ENCODE results near the gene RASL10A.

Gene RASL10A

DNA sequence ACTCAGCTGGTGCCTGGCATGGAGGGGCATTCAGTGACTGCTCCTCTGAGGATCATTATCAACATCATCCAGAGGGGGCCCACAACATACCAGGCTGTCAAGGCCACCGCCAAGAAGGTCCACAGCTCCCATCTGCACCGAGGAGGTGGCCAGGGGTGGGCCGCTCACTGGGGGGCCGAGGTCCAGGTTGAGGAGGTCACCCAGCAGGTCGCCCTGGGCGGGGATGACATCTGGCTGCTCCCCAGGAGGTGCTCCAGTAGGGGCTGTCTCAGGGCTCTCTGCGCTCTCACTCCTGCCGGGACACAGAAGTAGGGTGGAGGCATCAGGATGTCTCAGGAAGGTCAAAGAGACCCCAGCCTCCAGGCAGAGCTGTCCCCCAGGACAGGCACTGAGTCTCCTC is 25.1 kb upstream of the RASL10A start:
- Histone ChIP-seq H3K4me3 (no peak overlapping the region), H3K27ac (peak overlapping the region in 2 of 21 experiments; percentile 24 to 72)

DNA sequence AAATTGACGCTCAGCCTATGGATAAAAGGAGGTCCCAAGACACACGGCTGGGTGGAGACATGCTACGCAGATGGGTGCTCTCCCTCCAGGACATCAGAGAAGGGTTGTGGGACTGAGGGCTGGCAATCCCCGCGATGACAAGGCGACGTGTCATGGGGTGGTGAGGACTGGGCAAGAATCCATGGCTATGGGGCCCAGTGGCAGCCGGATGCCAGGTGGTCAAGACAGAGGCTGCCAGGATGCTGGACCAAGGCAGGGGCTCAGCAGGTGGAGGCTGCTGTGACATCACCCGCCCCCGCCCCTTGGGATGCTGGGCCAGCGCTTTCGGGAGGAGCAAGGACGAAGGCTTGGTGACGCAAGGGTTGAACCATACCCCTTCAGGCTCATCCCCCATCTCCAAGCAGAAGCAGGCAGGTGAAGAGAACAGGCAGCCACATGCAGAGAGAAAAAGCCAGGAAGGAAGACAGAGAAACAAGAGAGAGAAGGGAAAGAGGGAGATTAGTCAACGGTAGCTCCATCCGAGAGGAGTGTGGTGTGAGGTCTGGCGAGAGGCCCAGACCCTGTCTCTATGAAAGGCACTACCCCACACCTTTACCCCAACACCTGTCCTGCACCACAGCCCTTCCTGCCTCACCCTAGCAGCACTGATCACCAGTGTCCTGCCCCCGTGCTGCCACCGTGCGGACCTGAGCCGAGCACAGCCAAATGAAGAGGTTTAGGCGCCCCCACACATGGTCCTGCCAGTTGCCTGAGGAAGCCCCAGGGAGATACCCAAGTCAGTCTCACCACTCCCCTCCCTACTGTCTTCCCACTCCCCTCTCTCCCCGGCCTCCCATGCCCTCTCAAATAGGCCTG is 24.1 kb upstream of the RASL10A start:
- Histone ChIP-seq H3K4me3 (no peak overlapping the region), H3K27ac (peak overlapping the region in 6 of 21 experiments; percentile 3 to 72 (median 48))

DNA sequence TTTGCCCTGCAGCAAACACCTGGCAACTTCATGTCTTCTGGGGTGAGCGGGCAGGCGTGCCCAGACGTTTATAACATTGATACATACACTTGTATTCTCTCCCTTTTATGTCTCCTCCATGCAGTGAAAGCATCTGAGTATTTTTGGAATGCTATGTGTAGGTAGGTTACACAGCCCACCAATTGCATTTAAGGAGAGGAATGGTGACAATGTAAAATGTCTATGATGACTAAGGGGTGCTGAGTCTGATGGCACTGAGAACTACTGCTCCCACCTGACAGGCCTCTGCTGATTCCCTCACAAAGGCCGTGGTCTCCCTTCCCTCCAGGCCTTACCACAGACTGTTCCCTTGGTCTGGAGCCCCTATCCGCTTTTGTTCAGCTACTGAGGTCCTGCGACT is 22.9 kb upstream of the RASL10A start:
- H3K27ac ChIP-seq, result peak overlapping the region in 8 of 21 experiments; percentile 1 to 72 (median 36)
- no peak overlapping the region for H3K4me3 ChIP-seq

DNA sequence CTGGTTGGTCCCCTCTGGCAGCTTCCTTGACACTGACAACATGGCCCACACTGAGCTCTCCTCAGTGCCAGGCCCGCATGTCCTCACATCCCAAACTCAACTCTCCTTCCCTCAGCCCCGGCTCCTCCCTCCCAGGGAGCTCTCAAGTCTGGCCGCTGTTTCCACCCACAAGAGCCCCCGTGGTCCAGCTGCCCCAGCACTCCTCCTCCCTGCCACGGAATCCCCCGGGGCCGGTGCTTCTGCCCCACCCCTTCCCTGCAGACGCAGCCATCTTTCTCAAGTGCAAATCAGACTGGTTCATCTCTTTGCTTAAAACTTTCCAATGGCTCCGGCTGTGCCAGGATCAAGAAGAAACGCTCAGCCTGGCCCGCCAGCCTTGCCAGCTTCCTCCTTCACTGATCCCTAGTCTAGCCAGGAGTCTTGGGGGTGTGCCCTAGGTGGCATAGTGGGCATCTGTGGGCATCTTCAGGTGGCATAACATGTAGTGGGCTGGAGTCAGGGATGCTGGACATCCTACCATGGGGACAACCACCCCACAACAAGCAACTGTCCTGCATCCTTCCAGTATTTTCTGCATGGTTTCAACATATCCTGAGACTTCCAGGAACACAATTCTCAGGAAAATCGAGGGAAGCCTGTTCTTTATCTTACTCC is 22.3 kb upstream of the RASL10A start:
- no peak overlapping the region for H3K4me3 ChIP-seq
- peak overlapping the region in 9 of 21 experiments; percentile 4 to 76 (median 52) for H3K27ac ChIP-seq

DNA sequence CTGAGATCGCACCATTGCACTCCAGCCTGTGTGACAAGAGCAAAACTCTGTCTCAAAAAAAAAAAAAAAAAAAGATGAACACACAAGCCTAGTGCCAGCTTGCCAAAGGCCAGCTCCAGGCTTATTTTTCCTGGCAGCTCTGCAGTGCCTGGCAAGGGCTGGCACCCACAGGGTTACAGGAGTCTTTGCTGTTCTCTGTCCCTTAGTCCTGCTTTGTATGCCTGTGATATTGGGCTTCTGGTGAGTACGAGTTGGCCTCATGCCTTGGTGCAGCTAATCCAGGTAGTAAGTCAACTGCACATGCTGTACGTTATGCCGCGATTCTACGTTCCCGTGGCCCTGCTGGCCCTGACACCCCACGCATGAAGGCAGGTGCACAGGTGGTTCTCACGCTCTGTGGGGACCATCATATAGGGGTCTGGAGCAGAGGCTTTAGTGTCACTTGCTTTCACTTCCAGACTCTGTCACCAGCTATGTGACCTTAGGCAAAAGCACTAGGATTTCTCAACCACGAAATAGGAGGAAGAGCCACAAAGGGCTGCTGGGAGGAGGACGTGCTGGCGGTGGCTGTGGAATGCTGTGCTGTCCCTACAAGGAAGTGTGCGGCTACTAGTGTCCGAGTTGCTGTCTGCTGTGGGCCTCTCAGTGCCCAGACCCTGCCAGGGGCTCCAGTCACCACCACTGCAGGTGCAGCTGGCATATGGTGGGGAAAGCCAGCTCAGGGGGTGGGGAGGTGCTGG is 21.4 kb upstream of the RASL10A start:
- Histone ChIP-seq H3K4me3 (no peak overlapping the region), H3K27ac (peak overlapping the region in 9 of 21 experiments; percentile 4 to 76 (median 52))

DNA sequence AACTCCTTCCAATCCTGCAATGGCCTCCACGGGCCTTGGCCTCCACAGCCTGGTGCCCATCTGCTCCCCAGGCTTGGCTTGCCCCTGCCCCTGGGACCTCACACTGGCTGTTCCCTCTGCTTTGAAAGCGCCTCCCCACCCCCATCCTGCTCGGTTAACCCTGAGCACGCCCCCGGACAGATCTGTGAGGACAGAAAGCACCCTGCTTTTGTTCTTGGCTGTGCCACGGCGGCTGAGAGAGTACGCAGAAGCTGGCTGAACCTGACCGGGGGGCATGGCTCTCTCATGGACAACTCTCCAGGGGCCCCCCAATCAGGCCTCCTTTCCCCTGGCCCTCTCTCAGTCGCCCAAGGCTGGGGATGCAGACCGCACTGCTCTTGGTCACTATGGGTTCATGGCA is 20.2 kb upstream of the RASL10A start:
- no peak overlapping the region for H3K4me3 ChIP-seq
- H3K27ac ChIP-seq, result no peak overlapping the region

DNA sequence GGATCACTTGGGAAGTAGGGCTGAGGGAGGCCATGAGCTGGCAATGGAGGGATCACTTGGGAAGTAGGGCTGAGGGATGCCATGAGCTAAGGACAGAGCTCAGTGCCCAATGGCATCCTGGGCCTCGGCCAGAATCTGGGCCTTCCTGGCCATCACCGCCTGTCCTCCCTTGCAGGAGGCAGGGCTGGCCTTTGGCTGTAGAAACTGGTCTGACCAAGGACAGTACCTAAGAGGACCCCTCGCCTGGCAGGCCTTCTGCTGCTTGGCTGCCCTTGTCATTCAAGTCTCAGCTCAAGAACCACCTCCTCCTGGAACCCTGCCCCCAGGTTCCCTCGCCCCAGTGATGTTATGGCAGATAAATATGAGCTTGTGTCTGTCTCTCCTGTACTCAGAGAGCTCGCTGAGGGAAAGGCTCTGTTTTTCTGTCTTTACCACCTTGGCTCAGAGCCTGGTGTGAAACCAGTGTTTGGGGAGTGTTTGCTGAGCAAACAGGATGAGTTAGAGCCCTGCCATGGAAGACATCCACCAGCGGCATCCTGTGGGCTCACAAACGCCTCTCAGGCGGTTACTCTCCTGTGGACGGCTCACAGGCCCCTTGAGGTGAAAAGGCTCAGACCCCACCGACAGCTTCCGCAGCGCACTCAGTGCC is 19.3 kb upstream of the RASL10A start:
- Histone ChIP-seq H3K27ac (no peak overlapping the region), H3K4me3 (no peak overlapping the region)

DNA sequence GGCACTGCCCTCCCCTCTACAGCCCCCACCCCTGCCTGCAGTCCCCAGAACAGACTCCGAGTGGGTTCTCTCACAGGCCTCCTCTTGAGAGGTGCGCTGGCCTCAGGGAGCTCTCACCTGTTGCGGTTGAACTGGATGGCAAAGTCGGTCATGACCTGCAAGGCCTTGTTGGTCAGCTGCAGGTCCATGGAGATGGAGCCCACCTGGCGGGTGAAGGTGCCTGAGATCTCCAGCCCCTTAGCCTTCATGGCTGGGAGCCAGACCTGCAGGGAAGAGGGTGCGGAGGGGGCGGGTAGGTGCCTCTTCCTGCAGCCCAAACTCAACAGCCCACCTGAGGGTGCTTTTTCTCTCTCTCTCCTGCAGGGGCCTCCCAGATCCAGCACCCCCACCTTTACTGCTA is 18.7 kb upstream of the RASL10A start:
- H3K27ac ChIP-seq, result no peak overlapping the region
- H3K4me3 ChIP-seq, result no peak overlapping the region

DNA sequence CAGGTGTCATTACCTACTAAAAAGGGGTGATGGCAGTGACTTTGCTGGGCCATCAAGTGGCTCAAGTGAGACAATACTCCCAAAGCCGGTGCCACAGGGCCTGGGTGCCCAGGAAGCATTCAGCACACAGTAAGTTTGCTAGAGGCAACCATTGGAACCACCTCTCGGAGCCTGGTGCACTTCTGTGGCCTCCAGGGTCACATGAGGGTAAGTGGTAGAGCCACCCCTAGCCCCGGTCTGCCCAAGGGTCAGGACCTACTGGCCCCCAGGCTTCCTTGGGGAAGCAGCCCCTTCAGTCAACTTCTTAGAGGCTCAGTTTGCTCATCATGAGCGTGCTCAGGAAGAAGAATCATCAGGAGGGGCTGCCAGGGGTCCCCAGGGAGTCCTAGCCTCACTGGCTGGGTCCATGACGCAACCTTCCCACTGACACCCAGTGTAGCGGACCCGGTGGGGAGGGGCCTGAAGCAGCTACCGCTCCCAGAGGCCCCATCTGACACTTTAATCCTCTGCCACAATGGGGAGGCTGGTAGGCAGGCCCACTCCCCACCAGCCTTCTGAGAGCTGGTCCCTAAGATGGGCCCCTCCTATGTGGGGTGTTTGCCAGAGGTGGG is 17.5 kb upstream of the RASL10A start:
- Histone ChIP-seq H3K27ac (no peak overlapping the region), H3K4me3 (no peak overlapping the region)

DNA sequence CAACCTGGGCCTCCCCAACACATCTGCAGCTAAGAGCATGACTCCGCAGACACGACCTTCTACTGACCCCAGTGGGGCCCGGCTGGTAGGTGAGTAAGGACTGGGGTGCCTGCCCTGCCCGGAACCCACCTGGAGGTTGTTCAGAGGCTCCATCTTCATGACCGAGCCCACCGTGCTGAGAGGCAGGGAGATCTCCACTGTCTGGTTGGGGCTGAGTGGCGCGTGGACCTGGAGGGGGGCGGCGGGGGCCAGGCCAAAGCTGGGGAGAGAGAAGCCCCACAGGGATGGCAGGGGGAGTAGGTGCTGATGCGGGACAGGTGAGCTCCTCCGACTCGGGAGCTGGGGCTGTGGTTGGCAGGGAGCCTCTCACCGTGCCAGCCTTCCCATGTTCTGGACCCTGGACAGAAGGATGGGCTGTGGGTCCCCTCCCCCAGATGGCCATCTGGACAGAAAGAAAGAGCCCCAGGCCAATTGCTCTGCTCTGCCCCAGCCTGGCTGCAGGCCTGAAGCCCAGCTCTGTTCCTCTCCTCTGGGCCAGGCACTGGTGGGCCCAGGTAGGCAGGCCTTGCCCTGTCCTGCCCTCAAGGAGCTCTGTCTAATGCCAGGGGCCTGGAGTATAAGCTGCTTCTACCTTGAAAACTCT is 16.3 kb upstream of the RASL10A start:
- no peak overlapping the region for H3K4me3 ChIP-seq
- no peak overlapping the region for H3K27ac ChIP-seq

DNA sequence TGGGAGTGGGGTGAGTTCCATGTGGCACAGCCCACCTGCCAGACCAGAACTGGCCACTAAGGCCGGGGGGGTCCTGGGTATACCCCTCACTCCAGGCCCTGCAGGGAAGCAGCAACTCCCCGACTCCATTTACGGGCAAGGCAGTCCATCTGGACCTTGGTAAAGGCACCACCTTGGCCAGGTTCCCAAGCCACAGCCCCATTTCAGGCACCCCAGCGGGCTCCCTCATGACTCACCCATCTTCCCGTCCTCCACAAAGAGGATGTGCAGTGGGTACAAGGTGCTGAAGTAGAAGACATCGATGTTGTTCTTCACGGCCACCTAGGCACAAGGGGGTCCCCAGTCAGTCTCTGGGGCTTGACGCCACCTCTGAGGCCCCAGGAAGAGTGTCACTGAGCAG is 15.7 kb upstream of the RASL10A start:
- Histone ChIP-seq H3K4me3 (no peak overlapping the region), H3K27ac (no peak overlapping the region)

DNA sequence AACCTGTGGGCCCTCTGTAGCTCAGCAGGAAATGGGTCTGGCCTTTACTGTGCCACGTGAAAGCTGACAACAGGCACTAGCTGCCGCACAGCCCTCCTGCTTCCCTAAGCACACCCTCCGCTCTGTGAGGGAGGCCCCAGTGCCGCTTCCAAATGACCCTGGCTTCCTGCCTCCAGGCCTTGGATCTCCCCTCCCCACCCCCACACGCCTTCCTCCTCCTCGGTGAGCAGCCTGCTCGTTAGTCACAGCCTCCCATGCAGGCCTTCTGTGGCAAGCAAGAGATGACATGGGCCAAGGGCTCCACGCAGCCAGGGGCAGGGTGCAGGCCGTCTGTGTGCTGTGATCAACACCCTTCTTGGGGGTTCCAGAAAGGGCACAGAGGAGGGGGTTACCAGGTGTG is 15.3 kb upstream of the RASL10A start:
- Histone ChIP-seq H3K4me3 (no peak overlapping the region), H3K27ac (no peak overlapping the region)

DNA sequence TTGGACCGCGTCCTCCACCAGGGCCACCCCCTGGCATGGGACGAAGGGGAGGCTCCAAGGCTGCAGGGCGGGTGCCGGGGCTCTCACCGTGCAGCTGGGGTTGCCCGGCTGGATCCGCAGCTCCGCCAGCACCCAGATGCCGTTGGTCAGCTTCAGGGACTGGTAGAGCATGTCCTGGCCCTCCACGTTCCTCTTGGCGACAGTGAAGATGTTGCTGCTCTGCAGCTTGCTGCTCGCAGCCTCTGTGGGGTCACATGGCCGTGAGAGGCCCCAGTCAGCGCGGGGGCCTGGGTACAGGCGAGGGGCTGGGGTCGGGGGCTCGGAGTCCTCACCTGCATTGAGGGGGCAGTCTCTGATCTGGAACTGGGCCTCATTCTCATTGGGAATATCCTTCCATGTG is 14.8 kb upstream of the RASL10A start:
- no peak overlapping the region for H3K4me3 ChIP-seq
- no peak overlapping the region for H3K27ac ChIP-seq

DNA sequence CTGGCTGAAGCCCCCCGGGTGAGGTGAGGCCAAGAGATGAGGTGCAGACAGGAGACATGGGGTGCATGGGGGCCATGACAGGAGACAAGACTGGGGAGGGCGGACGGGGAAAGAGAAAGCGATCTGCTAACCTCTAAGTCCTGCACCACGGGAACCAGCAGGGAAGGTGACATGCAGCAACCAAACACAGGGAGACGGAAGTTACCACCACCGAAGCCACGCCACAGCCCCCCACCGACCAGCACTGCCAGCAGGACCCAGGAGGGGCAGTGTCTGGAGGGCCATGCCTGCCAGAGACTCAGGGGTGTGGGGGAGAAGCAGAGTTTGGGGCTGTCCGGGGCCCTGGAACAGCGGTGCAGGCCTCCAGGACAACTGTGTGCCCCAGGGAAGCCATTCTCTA is 14.1 kb upstream of the RASL10A start:
- Histone ChIP-seq H3K4me3 (no peak overlapping the region), H3K27ac (no peak overlapping the region)

DNA sequence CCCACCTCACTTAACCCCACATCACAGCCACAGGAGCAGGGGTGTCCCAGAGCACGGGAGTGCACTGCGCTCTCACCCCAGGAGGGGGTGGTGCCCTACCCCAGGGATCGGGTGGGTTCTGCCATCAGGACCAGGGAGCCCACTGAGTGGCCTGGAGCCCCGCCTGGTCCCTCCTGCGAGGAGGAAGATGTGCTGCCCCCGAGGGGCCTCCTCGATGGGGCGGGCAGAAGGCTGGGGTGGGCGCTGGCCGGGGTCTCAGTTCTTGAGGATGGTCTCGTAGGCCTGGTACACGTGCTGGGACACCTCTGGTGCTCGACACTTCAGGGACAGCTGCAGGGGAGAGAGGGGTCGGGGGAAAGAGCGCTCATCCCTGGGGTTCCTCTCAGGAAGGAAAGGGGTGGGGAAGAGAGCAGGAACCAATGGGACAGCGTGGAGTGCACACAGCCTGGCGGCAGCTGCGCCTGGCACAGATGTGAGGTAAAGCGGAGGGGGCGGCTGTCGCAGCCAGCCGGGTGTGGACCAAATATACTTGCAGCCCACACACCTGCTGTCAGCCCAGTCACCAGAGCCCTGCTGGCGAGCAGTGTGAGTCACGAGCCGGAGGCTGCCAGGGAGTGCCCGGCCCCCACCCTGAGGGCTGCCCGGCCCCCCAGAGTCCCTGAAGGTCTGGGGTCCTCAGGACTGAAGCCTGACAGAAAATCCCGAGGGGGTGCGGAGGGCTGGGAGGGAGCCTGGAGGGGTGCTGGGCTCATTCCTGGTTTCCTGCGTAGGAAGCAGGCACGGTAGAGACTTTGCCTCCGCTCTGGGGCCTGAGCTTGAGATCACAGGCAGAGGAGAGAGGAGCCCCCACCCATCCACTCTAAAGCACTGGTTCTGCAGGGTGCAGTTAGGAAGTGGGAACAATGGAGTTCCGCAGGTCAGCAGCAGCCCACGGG is 13.3 kb upstream of the RASL10A start:
- Histone ChIP-seq H3K4me3 (no peak overlapping the region), H3K27ac (no peak overlapping the region)

DNA sequence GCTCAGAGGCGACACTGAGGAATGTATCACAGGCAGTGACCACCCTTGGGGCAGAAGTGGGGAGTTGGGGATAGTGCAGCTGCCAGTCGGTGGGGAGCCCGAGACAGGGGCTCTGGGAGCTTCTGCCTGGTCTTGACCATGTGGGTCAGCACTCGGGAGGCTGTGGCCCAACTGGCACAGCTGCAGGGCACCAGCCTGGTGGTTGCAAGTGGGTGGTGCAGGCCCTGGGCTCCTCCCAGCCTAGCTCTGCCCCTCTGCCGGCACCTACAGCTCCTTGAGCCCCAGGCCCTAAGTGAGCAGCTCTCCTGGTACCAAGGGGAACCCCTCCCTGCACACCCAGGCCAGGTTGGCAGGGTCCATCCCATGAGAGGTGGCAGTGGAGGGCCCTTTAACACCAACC is 12.6 kb upstream of the RASL10A start:
- no peak overlapping the region for H3K27ac ChIP-seq
- H3K4me3 ChIP-seq, result no peak overlapping the region

DNA sequence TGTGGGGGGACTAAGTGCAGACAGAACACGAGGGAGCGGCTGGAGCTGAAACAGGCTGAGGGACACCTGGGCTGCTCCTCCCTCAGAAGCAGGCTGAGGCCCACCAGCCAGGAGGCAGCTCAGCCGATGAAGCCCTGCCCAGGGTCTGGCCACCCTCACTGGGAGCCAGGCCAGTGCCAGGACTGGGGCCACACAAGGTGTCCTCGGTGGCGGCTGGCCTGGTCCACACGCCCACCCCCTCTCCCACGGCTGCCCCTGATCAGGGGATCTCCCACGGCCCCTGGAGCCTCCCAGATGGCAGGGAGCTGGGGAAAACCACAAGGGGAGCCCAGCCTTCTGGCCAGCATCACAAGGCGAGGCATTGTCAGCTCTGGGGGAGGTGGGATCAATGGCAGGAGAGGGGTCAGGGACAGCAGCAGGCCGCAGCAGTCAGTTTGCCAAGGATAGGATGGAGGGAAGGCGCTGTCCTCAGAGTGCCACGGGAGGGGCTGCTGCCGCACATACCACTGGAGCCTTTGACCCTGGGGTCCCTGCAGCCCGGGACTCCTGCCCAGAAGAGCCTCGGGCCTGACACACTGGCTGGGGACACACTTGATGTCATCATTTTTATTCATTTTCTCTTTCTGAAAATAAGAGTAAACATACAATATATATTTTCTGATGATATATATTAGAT is 11.7 kb upstream of the RASL10A start:
- Histone ChIP-seq H3K27ac (peak overlapping the region in 1 of 21 experiments; percentile 1), H3K4me3 (no peak overlapping the region)

DNA sequence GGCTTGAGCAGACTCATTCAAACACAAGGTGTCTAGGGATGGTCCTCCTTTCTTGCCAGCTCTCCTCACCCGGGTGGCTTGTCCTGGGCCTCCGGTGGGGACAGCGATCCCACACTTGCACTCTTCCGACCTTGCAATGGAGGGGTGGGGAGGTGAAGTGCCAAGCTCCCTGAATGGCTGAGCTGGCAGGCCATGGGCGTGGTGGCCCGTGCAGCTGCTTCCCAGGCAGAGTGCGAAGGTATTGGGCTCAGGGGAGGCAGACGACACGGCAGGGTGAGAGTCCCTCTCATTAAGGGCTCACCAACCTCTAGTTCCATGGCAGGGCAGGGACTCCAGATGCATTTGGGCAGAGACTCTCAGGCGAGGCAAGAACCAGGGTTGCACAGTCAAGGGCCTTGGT is 11.0 kb upstream of the RASL10A start:
- Histone ChIP-seq H3K4me3 (no peak overlapping the region), H3K27ac (peak overlapping the region in 1 of 21 experiments; percentile 26)
